Keratinocyte (primary cell): Measurements from ENCODE around the gene FADS3. TPM values are rescaled to one million over a fixed set of nuclear protein-coding genes. Genes with fewer than 3 reads are reported as not detected.

Experiments
- DNase-seq: peaks from one replicate; pipeline ENCODE4 v3.0.0-alpha.2; 2011; ENCODE audit warnings: low read depth, missing footprints, low spot score
- FAIRE-seq: peaks from 2 replicates; lab custom pipeline; 2011; peaks lifted over from hg19 to GRCh38; lab: Jason Lieb, UNC
- H2AFZ ChIP-seq: 2 replicates; pipeline ENCODE4 v1.6.0; 2012; ENCODE audit warnings: low read length, control low read depth, inconsistent platforms; ENCODE audit not compliant: control insufficient read depth
- H3K27ac ChIP-seq: 2 replicates; pipeline ENCODE4 v1.5.1; 2011; ENCODE audit warnings: low read length; ENCODE audit not compliant: control insufficient read depth, insufficient read depth
- H3K27me3 ChIP-seq: 3 replicates; pipeline ENCODE4 v1.6.0; 2011; ENCODE audit warnings: low read length; ENCODE audit not compliant: control insufficient read depth, insufficient read depth; ENCODE audit errors: extremely low read depth
- H3K36me3 ChIP-seq, 2 experiments: 2 replicates in 1 of 2; 3 replicates in 1 of 2; pipeline ENCODE4 v1.5.1; 2011; ENCODE audit warnings: low read length in 2 of 2, mild to moderate bottlenecking in 1 of 2; ENCODE audit not compliant: control insufficient read depth in 2 of 2, insufficient read depth in 2 of 2; ENCODE audit errors: extremely low read depth in 1 of 2
- H3K4me1 ChIP-seq: 3 replicates; pipeline ENCODE4 v1.5.1; 2011; ENCODE audit warnings: low read length; ENCODE audit not compliant: control insufficient read depth, insufficient read depth; ENCODE audit errors: extremely low read depth
- H3K4me2 ChIP-seq: 3 replicates; pipeline ENCODE4 v1.6.0; 2011; ENCODE audit warnings: low read depth, low read length; ENCODE audit not compliant: control insufficient read depth, insufficient read depth; ENCODE audit errors: extremely low read depth
- H3K4me3 ChIP-seq, 3 experiments: fragments of 200-600 bp in 1 of 3; sonication (generic) in 1 of 3; 2 replicates in 2 of 3; 3 replicates in 1 of 3; pipeline ENCODE4 v1.5.1; 2011 to 2016; ENCODE audit warnings: low read length in 3 of 3, mild to moderate bottlenecking in 3 of 3, control low read depth in 2 of 3, inconsistent platforms in 1 of 3, low read depth in 1 of 3, mixed read lengths in 1 of 3, mixed run types in 1 of 3, moderate library complexity in 1 of 3; ENCODE audit not compliant: control insufficient read depth in 2 of 3, insufficient read depth in 2 of 3; ENCODE audit errors: extremely low read depth in 1 of 3
- H3K79me2 ChIP-seq: 2 replicates; pipeline ENCODE4 v1.6.0; 2012; ENCODE audit warnings: low read length; ENCODE audit not compliant: control insufficient read depth, insufficient read depth
- H3K9ac ChIP-seq: 3 replicates; pipeline ENCODE4 v1.6.0; 2011; ENCODE audit warnings: low read length; ENCODE audit not compliant: control insufficient read depth, insufficient read depth; ENCODE audit errors: extremely low read depth
- H3K9me1 ChIP-seq: 3 replicates; pipeline ENCODE4 v1.6.0; 2011; ENCODE audit warnings: low read length; ENCODE audit not compliant: control insufficient read depth, insufficient read depth; ENCODE audit errors: extremely low read depth
- H3K9me3 ChIP-seq: 2 replicates; pipeline ENCODE4 v1.5.1; 2012; ENCODE audit warnings: low read depth, low read length; ENCODE audit not compliant: control insufficient read depth
- H4K20me1 ChIP-seq: 3 replicates; pipeline ENCODE4 v1.6.0; 2011; ENCODE audit warnings: low read length; ENCODE audit not compliant: control insufficient read depth, insufficient read depth; ENCODE audit errors: extremely low read depth
- CTCF ChIP-seq, 3 experiments: IDR thresholded peaks in 1 of 3; conservative IDR thresholded peaks in 1 of 3; optimal IDR thresholded peaks in 1 of 3; 2 replicates in 2 of 3; 3 replicates in 1 of 3; pipeline versions ENCODE3 to v1.5.1; 2011; ENCODE audit warnings: low read length in 3 of 3, mild to moderate bottlenecking in 3 of 3, moderate library complexity in 2 of 3, control low read depth in 1 of 3, inconsistent platforms in 1 of 3; ENCODE audit not compliant: insufficient read depth in 2 of 3; ENCODE audit errors: extremely low read depth in 1 of 3
- EZH2 ChIP-seq: IDR thresholded peaks from one replicate; pipeline ENCODE4 v1.6.1; 2012; ENCODE audit warnings: inconsistent platforms, mild to moderate bottlenecking, low read length, moderate library complexity
- dilution Hi-C: fragments of 300-500 bp; cut with MboI; formaldehyde crosslinking; loops from one replicate; pipeline ENCODE4 v1.7.0; 2020; ENCODE audit warnings: low sequenced_read_pairs; ENCODE audit not compliant: extremely low pct_ligation_motif_present
- polyA plus RNA-seq, 5 experiments: library from polyadenylated mRNA; depleted of rRNA in 3 of 5; stranded (reverse) in 3 of 5; stranded (forward) in 1 of 5; unstranded in 1 of 5; fragments of >200 nt; gene quantifications; 1 replicate in 1 of 5; 2 replicates in 3 of 5; 3 replicates in 1 of 5; pipeline versions ENCODE4 v1.2.1 to v1.2.3, GENCODE V29; 2011 to 2012; ENCODE audit warnings: missing spikeins in 2 of 5, low read depth in 1 of 5, low replicate concordance in 1 of 5

The FADS3 gene
- polyA plus RNA-seq, 1 donor (not counting 4 experiments of a cell fraction or from before 2014, with no cell fraction given): 33.9 TPM

DNA sequence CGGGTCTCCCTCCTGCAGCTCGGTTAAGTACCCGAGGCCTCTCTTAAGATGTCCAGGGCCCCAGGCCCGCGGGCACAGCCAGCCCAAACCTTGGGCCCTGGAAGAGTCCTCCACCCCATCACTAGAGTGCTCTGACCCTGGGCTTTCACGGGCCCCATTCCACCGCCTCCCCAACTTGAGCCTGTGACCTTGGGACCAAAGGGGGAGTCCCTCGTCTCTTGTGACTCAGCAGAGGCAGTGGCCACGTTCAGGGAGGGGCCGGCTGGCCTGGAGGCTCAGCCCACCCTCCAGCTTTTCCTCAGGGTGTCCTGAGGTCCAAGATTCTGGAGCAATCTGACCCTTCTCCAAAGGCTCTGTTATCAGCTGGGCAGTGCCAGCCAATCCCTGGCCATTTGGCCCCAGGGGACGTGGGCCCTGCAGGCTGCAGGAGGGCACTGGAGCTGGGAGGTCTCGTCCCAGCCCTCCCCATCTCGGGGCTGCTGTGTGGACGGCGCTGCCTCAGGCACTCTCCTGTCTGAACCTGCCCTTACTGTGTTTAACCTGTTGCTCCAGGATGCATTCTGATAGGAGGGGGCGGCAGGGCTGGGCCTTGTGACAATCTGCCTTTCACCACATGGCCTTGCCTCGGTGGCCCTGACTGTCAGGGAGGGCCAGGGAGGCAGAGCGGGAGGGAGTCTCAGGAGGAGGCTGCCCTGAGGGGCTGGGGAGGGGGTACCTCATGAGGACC is 25.0 kb downstream of the FADS3 start:
- Histone ChIP-seq H3K36me3 (peaks cover 9 to 20% of the 10 kb centered on the region in 2 experiments), H3K79me2 (no peaks in the 10 kb centered on the region), H3K27me3 (no peaks in the 10 kb centered on the region), H4K20me1 (no peaks in the 10 kb centered on the region), H3K4me2 (no peak overlapping the region), H3K4me1 (peaks cover 4% of the 10 kb centered on the region), H3K4me3 (no peak overlapping the region), H3K9ac (no peak overlapping the region), H3K27ac (no peak overlapping the region), H3K9me1 (no peaks in the 10 kb centered on the region), H3K9me3 (no peaks in the 10 kb centered on the region), H2AFZ (no peak overlapping the region)
- FAIRE-seq: no peak
- TF ChIP-seq EZH2 (no peak), CTCF (optimal IDR thresholded peaks at IDR 0.05 in 1 of 3, IDR thresholded peaks at IDR 0.05 in 1 of 3, conservative IDR thresholded peaks at IDR 0.05 in 1 of 3; ENCODE audit: extremely low read depth in 1 of 3, insufficient read depth in 2 of 3, low read length in 3 of 3) (no peak)
- no peak for DNase-seq
- dilution Hi-C loops: no loop called here

DNA sequence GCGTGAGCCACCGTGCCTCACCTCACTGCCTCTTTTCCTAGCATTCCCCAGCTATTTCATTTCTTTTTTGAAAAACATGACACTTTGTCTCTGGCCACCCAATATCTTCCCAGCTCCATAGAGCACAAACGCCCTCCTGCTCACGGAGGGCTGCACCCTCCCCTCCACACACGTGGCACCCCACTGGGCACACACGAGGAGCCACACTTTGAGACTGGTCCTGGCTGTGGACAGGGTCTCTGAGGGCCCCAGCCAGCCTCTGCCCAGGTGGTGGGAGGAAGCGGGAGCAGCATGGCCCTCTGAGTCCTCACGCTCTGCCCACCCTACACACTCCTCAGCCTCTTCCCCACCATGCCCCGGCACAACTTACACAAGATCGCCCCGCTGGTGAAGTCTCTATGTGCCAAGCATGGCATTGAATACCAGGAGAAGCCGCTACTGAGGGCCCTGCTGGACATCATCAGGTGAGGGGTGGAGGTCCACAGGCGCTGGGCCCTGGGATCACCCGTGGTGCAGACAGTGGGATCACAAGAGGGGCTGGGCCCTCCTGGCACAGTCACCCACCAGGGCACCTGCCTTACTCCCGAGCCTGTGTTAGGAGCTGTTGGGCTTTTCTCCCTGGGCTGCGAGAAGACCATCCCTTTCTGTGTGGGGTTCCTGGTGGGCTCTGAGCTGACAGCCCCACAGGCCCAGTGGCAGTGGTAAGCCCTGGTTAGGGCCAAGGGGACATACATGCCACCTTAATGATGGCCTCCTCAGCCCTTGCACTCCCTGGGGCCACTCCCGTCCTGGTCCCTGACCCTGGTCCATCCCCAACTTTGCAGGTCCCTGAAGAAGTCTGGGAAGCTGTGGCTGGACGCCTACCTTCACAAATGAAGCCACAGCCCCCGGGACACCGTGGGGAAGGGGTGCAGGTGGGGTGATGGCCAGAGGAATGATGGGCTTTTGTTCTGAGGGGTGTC is 26.2 kb downstream of the FADS3 start:
- FAIRE-seq: no peak
- Histone ChIP-seq H3K9ac (no peak overlapping the region), H2AFZ (no peak overlapping the region), H3K27me3 (no peaks in the 10 kb centered on the region), H3K36me3 (peaks cover 11 to 26% of the 10 kb centered on the region in 2 experiments), H3K9me1 (no peaks in the 10 kb centered on the region), H4K20me1 (peaks cover 2% of the 10 kb centered on the region), H3K27ac (no peak overlapping the region), H3K9me3 (no peaks in the 10 kb centered on the region), H3K4me1 (peaks cover 9% of the 10 kb centered on the region), H3K4me3 (no peak overlapping the region), H3K4me2 (no peak overlapping the region), H3K79me2 (no peaks in the 10 kb centered on the region)
- TF ChIP-seq EZH2: no peak
- no peak for TF ChIP-seq CTCF (optimal IDR thresholded peaks at IDR 0.05 in 1 of 3, IDR thresholded peaks at IDR 0.05 in 1 of 3, conservative IDR thresholded peaks at IDR 0.05 in 1 of 3; ENCODE audit: extremely low read depth in 1 of 3, insufficient read depth in 2 of 3, low read length in 3 of 3)
- dilution Hi-C loops: no loop called here
- no peak for DNase-seq
